GM21717 (cell line): ENCODE data around the gene FGD5.

Experiments used
- ATAC-seq: cut with Tn5 transposase; IDR thresholded peaks from one replicate; pipeline ENCODE4 v1.9.1; 2021; ENCODE audit warnings: mild to moderate bottlenecking, moderate library complexity; ENCODE audit not compliant: unreplicated experiment

FGD5 gene

GRCh38 chr3:14871456-14872200 lies 52.9 kb downstream of the FGD5 start:
- ATAC-seq, result no peak

- ATAC-seq, result no peak
Measured at GRCh38 chr3:14872706-14873105, 53.9 kb downstream of the FGD5 start.

- no peak for ATAC-seq
Measured at GRCh38 chr3:14874784-14875183, 56.0 kb downstream of the FGD5 start.

- ATAC-seq, result no peak
Measured at GRCh38 chr3:14875411-14876175, 56.8 kb downstream of the FGD5 start.

GRCh38 chr3:14876921-14877333 lies 58.2 kb downstream of the FGD5 start:
- no peak for ATAC-seq

GRCh38 chr3:14877469-14877868 lies 58.7 kb downstream of the FGD5 start:
- ATAC-seq, result no peak

GRCh38 chr3:14879211-14879874 lies 60.6 kb downstream of the FGD5 start:
- no peak for ATAC-seq

- ATAC-seq, result no peak
Measured at GRCh38 chr3:14880447-14881106, 61.8 kb downstream of the FGD5 start.

- no peak for ATAC-seq
Measured at GRCh38 chr3:14883226-14883625, 64.5 kb downstream of the FGD5 start.

- no peak for ATAC-seq
Measured at GRCh38 chr3:14884665-14885064, 65.9 kb downstream of the FGD5 start.

- no peak for ATAC-seq
Measured at GRCh38 chr3:14885307-14885706, 66.5 kb downstream of the FGD5 start.

- ATAC-seq, result no peak
Measured at GRCh38 chr3:14886101-14886500, 67.3 kb downstream of the FGD5 start.

GRCh38 chr3:14889205-14889604 lies 70.4 kb downstream of the FGD5 start:
- ATAC-seq, result no peak

- no peak for ATAC-seq
Measured at GRCh38 chr3:14889943-14890342, 71.2 kb downstream of the FGD5 start.

GRCh38 chr3:14890476-14890875 lies 71.7 kb downstream of the FGD5 start:
- no peak for ATAC-seq

GRCh38 chr3:14891135-14892132 lies 72.7 kb downstream of the FGD5 start:
- no peak for ATAC-seq

GRCh38 chr3:14892226-14892625 lies 73.5 kb downstream of the FGD5 start:
- ATAC-seq, result no peak

- no peak for ATAC-seq
Measured at GRCh38 chr3:14894085-14894484, 75.3 kb downstream of the FGD5 start.

GRCh38 chr3:14897266-14897665 lies 78.5 kb downstream of the FGD5 start:
- ATAC-seq, result no peak

GRCh38 chr3:14898929-14899328 lies 80.2 kb downstream of the FGD5 start:
- no peak for ATAC-seq
